Hematopoietic multipotent progenitor cell treated with erythropoietin and hydrocortisone succinate and interleukin-3 and kit ligand, for 8 days (in vitro differentiated cells): ENCODE data around the gene CPPED1.

Experiments used
- DNase-seq: peaks from one replicate; pipeline ENCODE4 v3.0.0-alpha.2; 2015

CPPED1 gene

GRCh38 chr16:12764813-12765488 is 38.7 kb downstream of the CPPED1 start:
- DNase-seq: no peak

- DNase-seq: peak; percentile 46
Observed at GRCh38 chr16:12763517-12763916, 40.2 kb downstream of the CPPED1 start.

GRCh38 chr16:12760819-12761611 is 42.7 kb downstream of the CPPED1 start:
- no peak for DNase-seq

- DNase-seq: no peak
Observed at GRCh38 chr16:12758670-12759558, 44.8 kb downstream of the CPPED1 start.

GRCh38 chr16:12758031-12758669 is 45.5 kb downstream of the CPPED1 start:
- DNase-seq: peak; percentile 74

GRCh38 chr16:12757546-12757945 is 46.1 kb downstream of the CPPED1 start:
- DNase-seq: no peak

GRCh38 chr16:12754824-12755543 is 48.7 kb downstream of the CPPED1 start:
- no peak for DNase-seq

- no peak for DNase-seq
Observed at GRCh38 chr16:12753203-12754023, 50.3 kb downstream of the CPPED1 start.

- peak; percentile 66 for DNase-seq
Observed at GRCh38 chr16:12752159-12752558, 51.5 kb downstream of the CPPED1 start.

GRCh38 chr16:12750554-12750918 is 53.2 kb downstream of the CPPED1 start:
- no peak for DNase-seq

- no peak for DNase-seq
Observed at GRCh38 chr16:12749076-12749475, 54.6 kb downstream of the CPPED1 start.

GRCh38 chr16:12747827-12748226 is 55.9 kb downstream of the CPPED1 start:
- DNase-seq: no peak

- no peak for DNase-seq
Observed at GRCh38 chr16:12747261-12747660, 56.4 kb downstream of the CPPED1 start.

- DNase-seq: no peak
Observed at GRCh38 chr16:12744860-12745259, 58.8 kb downstream of the CPPED1 start.

- DNase-seq: no peak
Observed at GRCh38 chr16:12742741-12743140, 60.9 kb downstream of the CPPED1 start.

- DNase-seq: no peak
Observed at GRCh38 chr16:12740986-12741610, 62.6 kb downstream of the CPPED1 start.

- DNase-seq: no peak
Observed at GRCh38 chr16:12739738-12740137, 63.9 kb downstream of the CPPED1 start.

- no peak for DNase-seq
Observed at GRCh38 chr16:12737563-12737962, 66.1 kb downstream of the CPPED1 start.

GRCh38 chr16:12735805-12736204 is 67.9 kb downstream of the CPPED1 start:
- DNase-seq: no peak

GRCh38 chr16:12732600-12732999 is 71.1 kb downstream of the CPPED1 start:
- no peak for DNase-seq

GRCh38 chr16:12729448-12729847 is 74.2 kb downstream of the CPPED1 start:
- DNase-seq: no peak
